Type B pancreatic cell (in vitro differentiated cells): Measurements from ENCODE around the gene TMEM269. TPM values are rescaled to one million over a fixed set of nuclear protein-coding genes. Genes with fewer than 3 reads are reported as not detected.

Experiments used
- DNase-seq: peaks from one replicate; pipeline ENCODE4 v3.0.0; 2021; ENCODE audit warnings: mixed read lengths; ENCODE audit not compliant: unreplicated experiment; ENCODE audit errors: extremely low spot score
- H3K27ac Mint-ChIP-seq: 2 replicates; pipeline ENCODE4 v1.8.0; 2021; ENCODE audit warnings: mild to moderate bottlenecking, mixed read lengths
- H3K27me3 Mint-ChIP-seq: 2 replicates; pipeline ENCODE4 v1.8.0; 2021; ENCODE audit warnings: mixed read lengths
- H3K36me3 Mint-ChIP-seq: 2 replicates; pipeline ENCODE4 v1.8.0; 2021; ENCODE audit warnings: mixed read lengths
- H3K4me1 Mint-ChIP-seq: one replicate; pipeline ENCODE4 v1.8.0; 2021; ENCODE audit warnings: mixed read lengths; ENCODE audit not compliant: unreplicated experiment
- H3K4me3 Mint-ChIP-seq: 2 replicates; pipeline ENCODE4 v1.8.0; 2021; ENCODE audit warnings: mild to moderate bottlenecking, mixed read lengths
- H3K9me3 Mint-ChIP-seq: 2 replicates; pipeline ENCODE4 v1.8.0; 2021; ENCODE audit warnings: mixed read lengths
- total RNA-seq: library from RNA; stranded (reverse); gene quantifications from 2 replicates; pipeline ENCODE4 v1.2.1, GENCODE V29; 2021; ENCODE audit warnings: low replicate concordance
- TF ChIP-seq, protein P1 (sequence below): fragments of 200-600 bp; sonication (generic); conservative IDR thresholded peaks from 2 replicates; pipeline ENCODE4 v1.5.0; 2021; ENCODE audit warnings: antibody characterized with exemption, mild to moderate bottlenecking

The TMEM269 gene
- total RNA-seq, 1 donor from 2014 or later: 0.41 TPM

DNA sequence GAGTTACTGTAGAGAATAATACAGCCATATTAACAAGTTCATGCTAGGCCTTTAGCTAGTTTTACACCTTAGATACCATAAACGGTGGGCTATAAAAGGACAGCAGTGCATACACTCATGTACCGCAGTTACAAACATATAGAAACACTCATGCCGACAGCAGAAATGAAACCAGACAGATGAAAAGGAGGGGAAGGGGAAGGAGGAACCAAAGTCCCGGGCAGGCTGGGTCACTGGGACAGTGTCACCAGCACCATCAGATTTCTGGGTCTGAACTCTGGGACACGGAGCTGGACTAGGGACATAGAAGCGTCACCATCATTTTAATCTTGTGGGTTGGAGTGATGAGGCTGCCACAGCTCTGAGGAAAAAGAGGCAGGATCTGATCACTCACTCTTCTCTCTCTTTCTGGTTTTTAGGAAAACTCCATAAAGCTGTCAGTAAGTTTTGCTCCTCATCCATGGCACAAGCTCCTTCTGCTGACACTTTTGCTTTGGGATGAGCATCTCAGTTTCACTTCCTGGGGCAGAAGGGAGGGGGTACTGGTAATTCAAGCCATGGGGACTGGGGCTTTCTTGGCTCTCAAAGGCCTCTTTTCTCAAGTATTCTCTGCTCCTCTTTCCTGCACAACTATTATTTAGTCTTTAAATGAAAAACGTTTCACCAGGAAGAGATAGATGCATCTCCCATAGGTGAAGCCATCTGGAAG, 53.8 kb downstream of the TMEM269 start:
- TF ChIP-seq, protein P1, sequence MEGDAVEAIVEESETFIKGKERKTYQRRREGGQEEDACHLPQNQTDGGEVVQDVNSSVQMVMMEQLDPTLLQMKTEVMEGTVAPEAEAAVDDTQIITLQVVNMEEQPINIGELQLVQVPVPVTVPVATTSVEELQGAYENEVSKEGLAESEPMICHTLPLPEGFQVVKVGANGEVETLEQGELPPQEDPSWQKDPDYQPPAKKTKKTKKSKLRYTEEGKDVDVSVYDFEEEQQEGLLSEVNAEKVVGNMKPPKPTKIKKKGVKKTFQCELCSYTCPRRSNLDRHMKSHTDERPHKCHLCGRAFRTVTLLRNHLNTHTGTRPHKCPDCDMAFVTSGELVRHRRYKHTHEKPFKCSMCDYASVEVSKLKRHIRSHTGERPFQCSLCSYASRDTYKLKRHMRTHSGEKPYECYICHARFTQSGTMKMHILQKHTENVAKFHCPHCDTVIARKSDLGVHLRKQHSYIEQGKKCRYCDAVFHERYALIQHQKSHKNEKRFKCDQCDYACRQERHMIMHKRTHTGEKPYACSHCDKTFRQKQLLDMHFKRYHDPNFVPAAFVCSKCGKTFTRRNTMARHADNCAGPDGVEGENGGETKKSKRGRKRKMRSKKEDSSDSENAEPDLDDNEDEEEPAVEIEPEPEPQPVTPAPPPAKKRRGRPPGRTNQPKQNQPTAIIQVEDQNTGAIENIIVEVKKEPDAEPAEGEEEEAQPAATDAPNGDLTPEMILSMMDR: no peak
- DNase-seq: no peak
- no peaks in the 10 kb centered on the region for H3K27me3 Mint-ChIP-seq
- peaks cover 5% of the 10 kb centered on the region for H3K36me3 Mint-ChIP-seq
- no peaks in the 10 kb centered on the region for H3K9me3 Mint-ChIP-seq
- H3K27ac Mint-ChIP-seq: no peak overlapping the region
- H3K4me3 Mint-ChIP-seq: no peak overlapping the region
- peaks cover 13% of the 10 kb centered on the region for H3K4me1 Mint-ChIP-seq

DNA sequence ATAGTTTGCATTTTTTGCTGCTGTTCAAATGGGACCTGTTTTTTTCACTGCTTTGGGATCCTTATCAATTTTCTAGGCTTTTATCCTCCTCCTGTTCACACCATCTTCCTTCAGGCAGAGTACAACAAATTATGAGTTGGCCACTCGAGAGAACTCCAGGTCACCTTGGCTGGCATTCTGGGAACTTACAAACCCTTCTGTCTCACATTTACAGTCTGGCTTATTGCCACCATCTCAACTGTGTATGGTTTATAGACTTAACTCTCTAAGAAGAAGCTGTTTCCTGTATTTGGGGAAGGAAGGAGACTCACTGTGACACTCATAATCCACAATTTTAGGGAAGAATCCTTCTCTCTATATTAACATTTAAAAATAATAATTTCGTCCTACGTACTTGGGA, 56.2 kb downstream of the TMEM269 start:
- Mint-ChIP-seq H3K4me3 (no peak overlapping the region), H3K27me3 (no peaks in the 10 kb centered on the region), H3K9me3 (no peaks in the 10 kb centered on the region), H3K27ac (no peak overlapping the region), H3K4me1 (peaks cover 5% of the 10 kb centered on the region), H3K36me3 (peaks cover 2% of the 10 kb centered on the region)
- TF ChIP-seq, protein P1: no peak
- DNase-seq: no peak

DNA sequence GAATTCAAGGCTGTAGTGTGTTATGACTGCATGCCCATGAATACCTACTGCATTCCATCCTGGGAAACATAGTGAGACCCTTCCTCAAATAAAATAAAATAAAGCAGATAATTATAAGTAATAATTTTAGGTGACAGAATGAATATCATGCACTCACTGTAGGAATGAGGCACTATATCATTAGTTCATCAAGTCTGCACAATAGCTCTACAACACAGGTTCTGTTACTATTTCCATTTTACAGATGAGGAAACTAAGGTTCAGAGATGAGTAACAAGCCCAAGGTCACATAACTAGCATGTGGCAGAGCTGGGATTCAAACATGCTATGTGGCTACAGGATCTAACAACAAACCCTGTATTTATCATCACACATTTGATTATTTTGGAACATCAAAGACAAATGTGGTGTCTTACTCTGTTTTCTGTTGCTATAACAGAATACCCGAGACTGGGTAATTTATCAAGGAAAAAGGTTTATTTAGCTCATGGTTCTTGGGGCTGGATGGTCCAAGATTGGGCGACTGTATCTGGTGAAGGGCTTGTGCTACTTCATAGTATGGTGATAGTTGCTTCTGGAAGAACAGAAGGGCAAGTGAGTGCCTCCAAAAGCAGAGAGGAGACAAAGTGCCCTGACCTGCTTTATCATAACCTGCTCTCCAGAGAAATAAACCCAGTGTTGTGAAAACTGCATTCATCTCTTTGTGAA, 56.8 kb downstream of the TMEM269 start:
- Mint-ChIP-seq H3K4me1 (peaks cover 8% of the 10 kb centered on the region), H3K4me3 (no peak overlapping the region), H3K36me3 (no peaks in the 10 kb centered on the region), H3K27ac (no peak overlapping the region), H3K27me3 (no peaks in the 10 kb centered on the region), H3K9me3 (no peaks in the 10 kb centered on the region)
- TF ChIP-seq, protein P1: no peak
- no peak for DNase-seq

DNA sequence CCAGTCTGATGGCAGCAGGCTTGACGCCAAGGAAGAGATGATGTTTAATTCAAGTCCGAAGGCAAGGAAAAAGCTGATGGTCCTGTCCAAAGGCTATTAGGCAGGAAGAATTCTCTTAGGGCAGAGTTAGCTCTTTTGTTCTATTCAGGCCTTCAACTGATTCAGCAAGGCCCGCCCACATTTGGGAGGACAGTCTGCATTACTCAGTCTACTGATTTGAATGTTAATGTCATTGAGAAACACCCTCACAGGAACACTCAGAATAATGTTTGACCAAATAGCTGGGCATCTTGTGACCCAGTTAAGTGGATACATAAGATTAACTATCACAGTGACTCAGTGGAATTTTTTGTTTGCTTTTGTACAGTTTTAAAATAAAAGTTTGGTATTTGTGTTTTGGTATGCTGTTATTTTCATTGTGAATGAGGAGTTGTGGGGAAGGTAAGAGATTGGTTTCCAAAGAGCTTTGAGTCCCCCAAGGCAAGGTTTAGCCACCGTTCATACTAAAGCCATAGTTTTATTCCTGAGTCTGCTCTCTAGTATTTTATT, 59.9 kb downstream of the TMEM269 start:
- Mint-ChIP-seq H3K9me3 (peaks cover under 1% of the 10 kb centered on the region), H3K27ac (no peak overlapping the region), H3K36me3 (peaks cover 12% of the 10 kb centered on the region), H3K4me1 (peaks cover 24% of the 10 kb centered on the region), H3K4me3 (peak overlapping the region; percentile 16), H3K27me3 (no peaks in the 10 kb centered on the region)
- DNase-seq: no peak
- TF ChIP-seq, protein P1: no peak

DNA sequence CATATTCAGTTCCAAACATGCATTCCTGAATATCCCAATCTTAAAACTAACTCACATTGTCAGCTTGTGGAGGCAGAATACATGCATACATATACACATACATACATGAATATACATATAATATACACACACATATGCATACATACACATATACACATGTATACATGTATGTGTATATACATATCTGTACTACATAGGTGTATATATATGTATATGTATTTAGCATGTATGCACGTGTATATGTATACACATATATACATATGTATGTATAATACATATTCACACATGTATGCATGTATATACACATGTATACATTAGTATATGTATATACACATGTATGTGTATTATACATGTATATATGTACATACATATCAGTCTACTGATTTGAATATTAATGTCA, 60.4 kb downstream of the TMEM269 start:
- Mint-ChIP-seq H3K36me3 (peaks cover 17% of the 10 kb centered on the region), H3K9me3 (peaks cover 5% of the 10 kb centered on the region), H3K4me3 (no peak overlapping the region), H3K4me1 (peaks cover 24% of the 10 kb centered on the region), H3K27ac (no peak overlapping the region), H3K27me3 (no peaks in the 10 kb centered on the region)
- TF ChIP-seq, protein P1: no peak
- no peak for DNase-seq
